Measurements from ENCODE around the gene APBA2.

Gene APBA2

DNA sequence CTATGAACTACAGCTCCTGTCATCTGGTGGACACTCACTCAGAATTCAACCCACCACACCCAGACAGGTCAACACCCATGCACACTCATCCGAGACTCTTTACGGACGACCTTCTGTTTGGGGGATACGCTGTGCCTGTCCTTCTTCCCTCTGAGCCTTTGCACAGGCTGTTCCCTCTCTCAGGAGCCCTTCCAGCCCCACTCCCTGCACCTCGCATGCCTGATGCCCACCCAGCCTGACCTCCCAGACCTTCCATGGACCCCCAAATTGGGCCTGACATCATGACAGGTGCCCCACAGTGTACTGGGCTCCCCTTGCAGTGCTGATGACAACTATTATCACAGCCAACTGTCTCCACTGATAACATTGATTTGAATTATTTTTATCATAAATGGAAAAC, 248.0 kb downstream of the APBA2 start:
- Histone ChIP-seq H3K9me3 (ENCODE audit: control insufficient read depth, insufficient read depth, low read length) (no peaks in the 10 kb centered on the region), H3K27me3 (ENCODE audit: control insufficient read depth, insufficient read depth, low read length) (no peaks in the 10 kb centered on the region), H3K4me3 (ENCODE audit: low read depth, low read length) (no peak overlapping the region), H3K4me1 (ENCODE audit: control insufficient read depth, insufficient read depth, low read length) (no peaks in the 10 kb centered on the region), H3K36me3 (ENCODE audit: control insufficient read depth, insufficient read depth, low read length) (no peaks in the 10 kb centered on the region), H3K9ac (ENCODE audit: low read depth, low read length) (no peak overlapping the region)

DNA sequence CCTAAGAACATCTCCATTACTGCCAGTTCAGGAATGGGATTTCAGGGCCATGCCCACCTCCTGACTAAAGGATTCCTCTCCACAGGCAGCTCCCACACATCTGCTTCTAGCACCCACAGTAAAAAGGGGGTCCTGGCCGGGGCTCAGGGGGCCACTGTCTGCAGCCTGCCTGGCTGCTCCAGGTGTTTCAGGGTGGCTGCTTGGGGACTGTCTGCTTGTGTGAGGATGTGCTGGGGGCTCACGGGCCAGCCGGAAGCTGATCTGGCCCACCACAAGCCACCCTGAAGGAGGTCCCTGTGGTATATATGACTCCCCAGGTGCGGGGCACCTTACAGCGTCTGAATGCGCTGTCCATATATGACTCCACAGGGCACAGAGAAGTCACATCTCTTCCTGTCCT, 248.5 kb downstream of the APBA2 start:
- Histone ChIP-seq H3K36me3 (ENCODE audit: control insufficient read depth, insufficient read depth, low read length) (no peaks in the 10 kb centered on the region), H3K4me3 (ENCODE audit: low read depth, low read length) (no peak overlapping the region), H3K4me1 (ENCODE audit: control insufficient read depth, insufficient read depth, low read length) (no peaks in the 10 kb centered on the region), H3K9me3 (ENCODE audit: control insufficient read depth, insufficient read depth, low read length) (no peaks in the 10 kb centered on the region), H3K27me3 (ENCODE audit: control insufficient read depth, insufficient read depth, low read length) (no peaks in the 10 kb centered on the region), H3K9ac (ENCODE audit: low read depth, low read length) (no peak overlapping the region)

DNA sequence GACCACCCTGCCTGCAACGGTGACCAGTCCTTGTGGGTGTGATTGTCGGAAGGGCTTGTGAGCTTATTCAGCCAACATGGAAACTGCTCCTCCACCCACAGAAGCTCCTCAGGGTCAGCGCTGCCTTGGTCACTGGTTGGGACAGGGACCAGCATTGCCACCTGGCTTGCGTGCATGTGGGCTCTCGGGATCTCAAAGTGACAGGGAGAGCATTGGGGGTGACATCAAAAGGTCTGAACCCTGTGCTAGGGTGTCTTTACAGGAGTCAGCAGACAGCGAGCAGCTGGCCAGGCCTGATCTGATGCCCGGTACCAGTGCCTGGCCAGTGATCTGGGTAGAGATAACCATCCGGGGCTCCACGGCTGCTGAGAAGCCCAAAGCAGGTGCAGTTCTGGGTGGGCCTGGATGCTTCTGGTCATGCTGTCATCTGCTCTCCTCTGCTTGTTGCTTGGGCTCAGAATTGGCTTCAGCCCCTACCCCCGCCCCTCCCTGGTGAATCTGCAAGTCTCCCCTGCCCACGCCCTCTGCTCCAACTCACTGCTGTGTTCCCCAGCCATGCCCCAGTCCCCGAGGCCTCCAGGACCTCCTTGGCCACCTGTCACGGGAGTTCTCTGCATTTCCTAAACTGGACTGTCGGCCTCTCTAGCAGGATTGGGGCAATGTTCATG, 249.0 kb downstream of the APBA2 start:
- H3K4me1 ChIP-seq (ENCODE audit: control insufficient read depth, insufficient read depth, low read length), result peaks cover 4% of the 10 kb centered on the region
- H3K27me3 ChIP-seq (ENCODE audit: control insufficient read depth, insufficient read depth, low read length), result no peaks in the 10 kb centered on the region
- no peak overlapping the region for H3K9ac ChIP-seq (ENCODE audit: low read depth, low read length)

DNA sequence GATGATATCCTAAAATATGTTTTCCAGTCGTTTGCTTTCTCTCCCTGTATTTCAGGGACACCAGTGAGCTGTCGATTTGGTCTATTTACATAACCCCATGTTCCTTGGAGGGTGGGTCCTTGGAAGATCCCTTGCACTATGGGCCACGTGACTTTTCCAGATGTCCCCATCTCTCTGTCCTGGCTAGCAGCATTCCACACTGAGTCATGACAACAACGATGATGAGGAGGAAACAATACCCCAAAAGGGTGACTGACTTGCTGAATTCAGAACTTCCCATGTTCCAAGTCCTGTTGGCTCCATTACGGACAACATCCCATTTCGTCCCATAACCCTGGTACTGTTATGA, 249.5 kb downstream of the APBA2 start:
- H3K9me3 ChIP-seq (ENCODE audit: control insufficient read depth, insufficient read depth, low read length), result no peaks in the 10 kb centered on the region
- peaks cover 6% of the 10 kb centered on the region for H3K4me1 ChIP-seq (ENCODE audit: control insufficient read depth, insufficient read depth, low read length)
- H3K27me3 ChIP-seq (ENCODE audit: control insufficient read depth, insufficient read depth, low read length), result no peaks in the 10 kb centered on the region
- H3K4me3 ChIP-seq (ENCODE audit: low read depth, low read length), result no peak overlapping the region
- H3K36me3 ChIP-seq (ENCODE audit: control insufficient read depth, insufficient read depth, low read length), result no peaks in the 10 kb centered on the region
- H3K9ac ChIP-seq (ENCODE audit: low read depth, low read length), result no peak overlapping the region

More for the DNA sequence above, 249.0 kb downstream of the APBA2 start:
- no peak overlapping the region for H3K4me3 ChIP-seq (ENCODE audit: low read depth, low read length)
- H3K36me3 ChIP-seq (ENCODE audit: control insufficient read depth, insufficient read depth, low read length), result no peaks in the 10 kb centered on the region
- H3K9me3 ChIP-seq (ENCODE audit: control insufficient read depth, insufficient read depth, low read length), result no peaks in the 10 kb centered on the region

DNA sequence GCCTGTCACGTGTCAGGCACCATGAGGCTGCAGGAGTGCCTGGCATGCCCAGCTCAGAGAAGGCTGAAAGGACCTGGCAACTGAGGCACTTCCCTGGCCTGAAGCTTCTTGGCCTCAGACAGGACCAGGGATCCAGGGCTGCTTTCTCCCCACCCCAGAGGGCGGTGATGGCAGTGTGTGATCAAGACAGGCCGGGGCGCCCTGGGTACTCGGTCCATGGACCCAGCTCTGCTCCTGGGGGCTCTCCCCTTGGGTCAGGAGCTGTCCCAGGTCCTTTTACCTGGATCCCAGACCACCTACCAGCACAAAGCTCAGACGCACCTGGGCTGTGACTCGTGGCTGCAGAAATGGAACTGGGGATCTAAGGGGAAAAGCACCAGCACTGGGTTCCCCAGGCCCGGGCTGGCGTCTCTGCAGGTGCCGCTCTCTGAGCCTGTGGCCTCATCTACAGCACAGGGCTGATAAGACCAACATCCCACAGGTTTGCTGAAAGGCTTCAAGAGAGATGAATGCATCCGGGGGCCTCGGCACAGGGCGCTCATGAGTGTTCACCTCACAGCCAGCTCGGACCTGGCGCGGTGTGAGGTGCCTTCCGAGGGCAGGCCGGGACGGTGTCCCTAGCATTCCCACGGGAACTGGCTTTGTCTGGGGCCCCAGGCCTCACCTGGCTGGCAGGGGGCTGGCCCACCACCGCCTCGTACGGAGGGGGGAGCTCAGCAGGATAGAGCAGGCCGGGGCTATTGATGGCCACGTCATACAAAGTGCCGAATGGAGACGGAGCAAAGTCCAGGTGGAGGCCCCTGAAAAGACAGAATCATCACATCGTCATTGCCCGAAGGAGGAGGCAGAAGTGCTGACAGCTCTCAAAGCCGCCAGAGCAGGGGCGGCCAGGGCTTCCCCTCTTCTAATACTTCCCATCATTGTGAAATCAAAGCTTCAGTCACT, 250.2 kb downstream of the APBA2 start:
- Histone ChIP-seq H3K4me1 (ENCODE audit: control insufficient read depth, insufficient read depth, low read length) (peaks cover 10% of the 10 kb centered on the region), H3K27me3 (ENCODE audit: control insufficient read depth, insufficient read depth, low read length) (no peaks in the 10 kb centered on the region), H3K9ac (ENCODE audit: low read depth, low read length) (no peak overlapping the region), H3K36me3 (ENCODE audit: control insufficient read depth, insufficient read depth, low read length) (no peaks in the 10 kb centered on the region), H3K4me3 (ENCODE audit: low read depth, low read length) (no peak overlapping the region), H3K9me3 (ENCODE audit: control insufficient read depth, insufficient read depth, low read length) (no peaks in the 10 kb centered on the region)

DNA sequence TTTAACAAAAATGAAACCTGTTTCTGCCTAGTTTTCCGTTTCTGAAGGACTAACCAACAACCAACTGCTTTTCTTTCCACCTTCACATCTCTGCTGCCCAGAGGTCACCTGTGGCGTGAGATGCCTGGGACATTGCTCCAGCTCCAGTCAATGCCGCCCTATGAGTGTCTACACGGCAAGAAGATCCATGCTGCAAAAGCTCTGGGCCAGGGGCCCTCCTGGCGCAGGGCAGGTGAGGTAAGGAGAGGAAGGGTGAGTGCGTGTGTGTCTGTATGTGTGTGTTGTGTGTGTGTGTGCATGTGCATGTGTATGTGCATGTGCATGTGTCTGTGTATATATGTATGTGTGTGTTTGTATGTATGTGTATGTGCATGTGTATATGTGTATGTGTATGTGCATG, 252.5 kb downstream of the APBA2 start:
- no peaks in the 10 kb centered on the region for H3K36me3 ChIP-seq (ENCODE audit: control insufficient read depth, insufficient read depth, low read length)
- peaks cover 10% of the 10 kb centered on the region for H3K4me1 ChIP-seq (ENCODE audit: control insufficient read depth, insufficient read depth, low read length)
- H3K9ac ChIP-seq (ENCODE audit: low read depth, low read length), result no peak overlapping the region
- H3K9me3 ChIP-seq (ENCODE audit: control insufficient read depth, insufficient read depth, low read length), result no peaks in the 10 kb centered on the region
- H3K27me3 ChIP-seq (ENCODE audit: control insufficient read depth, insufficient read depth, low read length), result no peaks in the 10 kb centered on the region
- H3K4me3 ChIP-seq (ENCODE audit: low read depth, low read length), result no peak overlapping the region

DNA sequence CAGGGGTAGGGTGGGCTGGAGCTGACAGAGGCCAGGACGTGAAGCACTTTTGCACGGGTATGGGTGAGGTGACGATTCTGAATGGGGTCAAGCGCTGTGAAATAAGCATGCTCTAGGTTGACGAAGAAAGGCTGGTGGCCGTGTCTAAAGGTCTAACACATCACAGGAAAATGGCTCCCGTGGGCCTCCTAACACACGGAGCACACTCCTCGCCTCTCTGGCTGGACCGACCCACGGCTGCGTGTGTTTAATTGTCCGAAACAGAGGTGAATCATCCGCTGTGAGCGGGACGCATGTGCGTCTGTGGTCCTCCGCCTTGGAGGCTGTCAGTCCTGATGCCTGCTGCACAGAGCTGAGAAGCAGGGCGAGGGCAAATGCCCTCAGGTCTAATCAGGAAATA, 253.3 kb downstream of the APBA2 start:
- Histone ChIP-seq H3K36me3 (ENCODE audit: control insufficient read depth, insufficient read depth, low read length) (no peaks in the 10 kb centered on the region), H3K9me3 (ENCODE audit: control insufficient read depth, insufficient read depth, low read length) (no peaks in the 10 kb centered on the region), H3K4me3 (ENCODE audit: low read depth, low read length) (no peak overlapping the region), H3K4me1 (ENCODE audit: control insufficient read depth, insufficient read depth, low read length) (peaks cover 10% of the 10 kb centered on the region), H3K9ac (ENCODE audit: low read depth, low read length) (no peak overlapping the region), H3K27me3 (ENCODE audit: control insufficient read depth, insufficient read depth, low read length) (no peaks in the 10 kb centered on the region)

DNA sequence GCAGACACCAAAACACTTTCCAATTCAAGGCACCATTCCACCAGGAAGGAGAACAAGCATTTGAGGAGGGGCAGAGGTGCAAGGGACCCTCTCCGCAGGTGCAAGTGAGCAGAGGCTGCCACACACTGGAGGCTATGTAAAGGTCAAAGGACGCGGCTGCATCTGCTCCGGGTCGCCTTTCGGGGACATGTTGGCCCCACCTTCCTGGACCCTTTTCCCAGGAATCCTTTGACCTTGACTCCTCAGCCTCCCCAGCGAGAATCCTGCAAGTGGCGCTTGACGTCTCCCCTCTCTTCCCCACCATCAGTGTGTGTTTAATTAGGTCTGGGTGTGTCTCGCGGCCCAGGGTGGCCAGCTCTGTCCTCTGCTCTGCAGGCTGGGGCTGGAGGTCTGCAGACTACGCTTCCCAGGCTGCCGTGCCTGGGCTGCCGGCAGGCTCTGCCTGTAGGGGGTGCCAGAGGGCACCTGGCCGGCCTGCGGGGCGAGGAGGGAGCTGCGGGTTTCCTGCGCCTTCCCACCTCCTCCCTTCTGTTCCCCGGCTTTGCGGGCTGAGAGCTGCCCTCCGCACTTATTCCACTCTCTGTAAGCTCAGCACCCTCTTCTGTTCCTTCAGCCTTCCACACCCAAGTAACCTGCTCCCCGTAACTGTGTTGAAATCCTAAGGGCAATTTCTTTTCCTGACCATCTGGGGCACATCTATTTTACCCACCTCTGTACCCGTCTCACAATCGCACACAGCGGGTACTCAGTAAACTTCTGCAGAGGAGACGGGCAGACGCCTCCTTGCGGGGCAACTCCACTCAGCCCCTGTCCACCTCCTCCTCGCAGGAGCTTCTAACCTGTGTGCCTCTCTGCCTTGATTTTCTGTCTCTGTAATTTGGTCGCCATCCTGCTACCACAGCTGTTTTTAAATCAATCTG, 254.0 kb downstream of the APBA2 start:
- no peaks in the 10 kb centered on the region for H3K36me3 ChIP-seq (ENCODE audit: control insufficient read depth, insufficient read depth, low read length)
- H3K4me3 ChIP-seq (ENCODE audit: low read depth, low read length), result peak overlapping the region; percentile 62
- no peaks in the 10 kb centered on the region for H3K27me3 ChIP-seq (ENCODE audit: control insufficient read depth, insufficient read depth, low read length)
- H3K9me3 ChIP-seq (ENCODE audit: control insufficient read depth, insufficient read depth, low read length), result no peaks in the 10 kb centered on the region
- no peak overlapping the region for H3K9ac ChIP-seq (ENCODE audit: low read depth, low read length)
- peaks cover 10% of the 10 kb centered on the region for H3K4me1 ChIP-seq (ENCODE audit: control insufficient read depth, insufficient read depth, low read length)

DNA sequence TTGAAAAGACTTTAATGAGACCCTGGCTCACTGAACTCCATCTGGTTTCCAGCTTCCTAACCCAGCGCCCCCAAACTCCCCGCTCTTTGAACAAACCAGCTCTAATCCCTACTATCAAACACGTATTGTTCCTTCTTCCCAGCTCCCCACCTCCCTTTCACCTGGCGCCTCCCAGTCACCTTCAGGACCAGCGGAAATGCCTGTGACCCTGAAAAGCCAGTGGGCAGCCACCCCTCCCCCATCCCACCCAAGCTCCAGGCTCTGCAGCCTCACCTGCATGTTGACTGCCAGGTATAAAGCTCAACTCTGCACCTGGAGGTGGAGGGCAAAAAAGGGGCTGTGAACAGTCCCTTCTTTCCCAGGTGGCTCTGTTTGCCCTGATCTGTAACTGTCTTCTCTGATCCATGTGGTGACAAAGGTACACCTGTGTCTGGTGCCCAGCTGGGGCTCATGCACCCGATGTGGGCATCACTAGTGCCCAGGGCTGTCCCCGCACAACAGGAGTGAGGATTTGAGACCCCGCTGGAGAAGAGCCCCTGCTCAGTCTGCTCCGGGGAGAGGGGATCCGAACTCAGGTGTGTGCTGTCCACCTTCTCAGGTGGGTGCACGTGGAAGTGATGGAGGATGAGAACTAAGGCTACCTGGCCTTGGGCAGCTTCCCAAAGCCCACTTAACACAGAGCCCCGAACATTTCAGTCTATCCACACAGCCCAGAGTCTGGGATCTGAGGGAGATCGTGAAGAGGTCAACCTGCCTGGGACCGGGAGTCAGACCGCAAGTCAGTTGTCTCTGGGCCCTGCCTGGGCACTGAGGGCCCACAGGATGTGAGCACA, 254.9 kb downstream of the APBA2 start:
- H3K9me3 ChIP-seq (ENCODE audit: control insufficient read depth, insufficient read depth, low read length), result no peaks in the 10 kb centered on the region
- no peaks in the 10 kb centered on the region for H3K36me3 ChIP-seq (ENCODE audit: control insufficient read depth, insufficient read depth, low read length)
- peak overlapping the region; percentile 62 for H3K4me3 ChIP-seq (ENCODE audit: low read depth, low read length)
- peaks cover 10% of the 10 kb centered on the region for H3K4me1 ChIP-seq (ENCODE audit: control insufficient read depth, insufficient read depth, low read length)
- H3K9ac ChIP-seq (ENCODE audit: low read depth, low read length), result no peak overlapping the region
- H3K27me3 ChIP-seq (ENCODE audit: control insufficient read depth, insufficient read depth, low read length), result no peaks in the 10 kb centered on the region

DNA sequence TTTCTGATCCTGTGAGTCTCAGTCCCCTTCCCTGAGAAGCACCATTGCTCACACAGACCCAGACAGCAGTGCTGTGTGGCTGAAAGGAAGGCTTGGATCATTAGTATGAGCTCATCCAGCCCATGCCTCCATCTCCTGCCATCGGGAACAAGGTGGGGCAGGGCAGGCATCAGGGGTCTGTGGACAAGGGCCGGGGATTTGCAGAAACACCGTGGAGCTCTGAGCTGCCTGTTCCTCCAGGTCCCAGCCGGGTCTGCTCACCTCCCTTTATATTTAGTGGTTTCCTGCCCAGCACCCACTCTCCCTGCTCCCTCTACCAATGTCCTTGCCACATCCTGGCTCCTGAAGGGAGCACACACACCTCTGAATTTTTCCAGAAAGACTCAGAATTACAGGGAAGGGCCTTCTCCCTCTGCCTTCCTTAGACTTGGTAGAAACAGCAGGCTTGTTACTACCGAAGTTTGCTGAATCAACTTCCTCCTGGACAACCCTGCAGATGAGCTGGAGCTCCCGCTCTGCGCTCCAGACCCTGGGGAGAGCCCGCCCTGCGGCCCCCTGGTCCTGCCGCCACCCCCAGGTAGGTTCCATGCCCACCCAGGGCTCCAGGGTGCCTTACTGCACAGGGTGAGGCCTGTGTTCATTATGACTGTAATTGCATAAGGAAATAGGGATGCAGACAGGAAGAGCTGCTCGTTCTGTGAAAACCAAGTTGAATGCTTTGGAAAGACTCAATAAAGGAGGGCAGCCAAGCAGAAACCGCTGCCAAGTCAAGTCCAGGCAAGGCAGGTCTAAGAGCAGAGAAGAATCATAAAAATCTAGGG, 255.7 kb downstream of the APBA2 start:
- H3K9me3 ChIP-seq (ENCODE audit: control insufficient read depth, insufficient read depth, low read length), result no peaks in the 10 kb centered on the region
- H3K27me3 ChIP-seq (ENCODE audit: control insufficient read depth, insufficient read depth, low read length), result no peaks in the 10 kb centered on the region
- peaks cover 10% of the 10 kb centered on the region for H3K4me1 ChIP-seq (ENCODE audit: control insufficient read depth, insufficient read depth, low read length)
- no peak overlapping the region for H3K9ac ChIP-seq (ENCODE audit: low read depth, low read length)
- H3K4me3 ChIP-seq (ENCODE audit: low read depth, low read length), result no peak overlapping the region
- H3K36me3 ChIP-seq (ENCODE audit: control insufficient read depth, insufficient read depth, low read length), result no peaks in the 10 kb centered on the region

Data from iPS-15b (cell line).